K562 treated with DMSO at 1 percent for 48 hours (cell line): ENCODE results near the gene PCDHGA1. TPM values are rescaled to one million over a fixed set of nuclear protein-coding genes. Genes with fewer than 3 reads are reported as not detected.

Experiments used
- total RNA-seq: library from RNA; unstranded; fragments of 300-600 nt; gene quantifications from 2 replicates; pipeline ENCODE4 v1.2.3, GENCODE V29; 2022; ENCODE audit warnings: low replicate concordance; ENCODE audit errors: extremely low read depth

PCDHGA1 gene
- not detected in 2 replicates for total RNA-seq

GRCh38 chr5:141330299-141331080 is at the start of gene PCDHGA1:
Gene PCDHGA1, plus strand, starts transcription at chr5:141330514.

GRCh38 chr5:141303756-141304155 is 26.6 kb upstream of the PCDHGA1 start, which contains the start of gene SLC25A2:
Gene SLC25A2, minus strand, starts transcription at chr5:141304049. Its CDS starts 184 bp downstream, at chr5:141303865.

GRCh38 chr5:141320225-141321169 is 9.8 kb upstream of the PCDHGA1 start, which contains the start of gene TAF7:
Gene TAF7, minus strand, starts transcription at chr5:141320784. Its CDS starts 740 bp downstream, at chr5:141320044.

GRCh38 chr5:141338538-141339306 is 8.4 kb downstream of the PCDHGA1 start, which contains the start of gene PCDHGA2:
Gene PCDHGA2, plus strand, starts transcription at chr5:141338760.

GRCh38 chr5:141343242-141343952 is 13.1 kb downstream of the PCDHGA1 start, which contains the start of gene PCDHGA3:
Gene PCDHGA3, plus strand, starts transcription at chr5:141343829. Its CDS starts 205 bp downstream, at chr5:141344034.

GRCh38 chr5:141349917-141350619 is 19.8 kb downstream of the PCDHGA1 start, which contains the start of gene PCDHGB1:
Gene PCDHGB1, plus strand, starts transcription at chr5:141350099. Its CDS starts 162 bp downstream, at chr5:141350261.

GRCh38 chr5:141354900-141355469 is 24.7 kb downstream of the PCDHGA1 start, which contains the start of gene PCDHGA4:
Gene PCDHGA4, plus strand, starts transcription at chr5:141355021. Its CDS starts 87 bp downstream, at chr5:141355108.

GRCh38 chr5:141359790-141360426 is 29.6 kb downstream of the PCDHGA1 start, which contains the start of gene PCDHGB2:
Gene PCDHGB2, plus strand, starts transcription at chr5:141359994. Its CDS starts 142 bp downstream, at chr5:141360136.

GRCh38 chr5:141363952-141364660 is 33.8 kb downstream of the PCDHGA1 start, which contains the start of gene PCDHGA5:
Gene PCDHGA5, plus strand, starts transcription at chr5:141364162. Its CDS starts 169 bp downstream, at chr5:141364331.

GRCh38 chr5:141369994-141370848 is 39.9 kb downstream of the PCDHGA1 start, which contains the start of gene PCDHGB3:
Gene PCDHGB3, plus strand, starts transcription at chr5:141370242. Its CDS starts 153 bp downstream, at chr5:141370395.

GRCh38 chr5:141373673-141374317 is 43.5 kb downstream of the PCDHGA1 start, which contains the start of gene PCDHGA6:
Gene PCDHGA6, plus strand, starts transcription at chr5:141373891. Its CDS starts 193 bp downstream, at chr5:141374084.

GRCh38 chr5:141382469-141383294 is 52.4 kb downstream of the PCDHGA1 start, which contains the start of gene PCDHGA7:
Gene PCDHGA7, plus strand, starts transcription at chr5:141382742. Its CDS starts 158 bp downstream, at chr5:141382900.

GRCh38 chr5:141387557-141388311 is 57.4 kb downstream of the PCDHGA1 start, which contains the start of gene PCDHGB4:
Gene PCDHGB4, plus strand, starts transcription at chr5:141387698. Its CDS starts 187 bp downstream, at chr5:141387885.

GRCh38 chr5:141392429-141393198 is 62.3 kb downstream of the PCDHGA1 start, which contains the start of gene PCDHGA8:
Gene PCDHGA8, plus strand, starts transcription at chr5:141392633. Its CDS starts 181 bp downstream, at chr5:141392814.

